ENCODE data around the gene CFAP251. TPM values are rescaled to one million over a fixed set of nuclear protein-coding genes. Genes with fewer than 3 reads are reported as not detected.
A peak's percentile ranks its signal among the peaks of the same experiment; 100 is the strongest.
"Not testable (repeated sequence)": the region's sequence is repeated elsewhere in the genome, so short reads cannot be mapped to it uniquely, and the experiment has no call there.

The CFAP251 gene
- total and polyA plus RNA-seq, 2 of the 8 experiments (the other 6 are each of a cell fraction or from before 2014, with no cell fraction given): 1.8 to 2.9 TPM

GRCh38 chr12:121889661-121890060, 28.7 kb upstream of the CFAP251 start:
- not testable (repeated sequence) for H3K56ac ChIP-seq (replicated peaks; ENCODE audit: insufficient read length, low read depth, low read length); H3K79me1 ChIP-seq (ENCODE audit: low read depth, low read length); H4K20me1 ChIP-seq (replicated peaks in 1 of 2; ENCODE audit: control insufficient read depth in 1 of 2, insufficient read depth in 2 of 2, low read length in 2 of 2); H3K23me2 ChIP-seq (ENCODE audit: low read depth, low read length); H3K14ac ChIP-seq (ENCODE audit: insufficient read length); H3K9me3 ChIP-seq (ENCODE audit: insufficient read depth in 2 of 2, low read depth in 1 of 2, low read length in 1 of 2); H3K4me1 ChIP-seq (replicated peaks in 1 of 4; ENCODE audit: control insufficient read depth in 3 of 4, insufficient read depth in 4 of 4, low read length in 3 of 4); H2BK5ac ChIP-seq (ENCODE audit: low read depth, low read length); H2AK5ac ChIP-seq (ENCODE audit: low read depth, low read length); H2AFZ ChIP-seq (ENCODE audit: low read length); H4K91ac ChIP-seq (replicated peaks; ENCODE audit: insufficient read length, low read length); H3K27me3 ChIP-seq (replicated peaks in 1 of 4; ENCODE audit: control insufficient read depth in 3 of 4, extremely low read depth in 1 of 4, insufficient read depth in 3 of 4, low read length in 3 of 4); DNase-seq (ENCODE audit: low read depth in 1 of 2, low spot score in 2 of 2); H3K36me3 ChIP-seq (ENCODE audit: control insufficient read depth in 2 of 4, insufficient read depth in 4 of 4, low read length in 3 of 4); H2BK120ac ChIP-seq (replicated peaks; ENCODE audit: low read depth, low read length); H2BK12ac ChIP-seq (ENCODE audit: low read depth, low read length); H4K8ac ChIP-seq (ENCODE audit: extremely low read depth, insufficient read depth, low read length); H2BK15ac ChIP-seq (ENCODE audit: low read length); H3K18ac ChIP-seq (ENCODE audit: extremely low read depth, low read length); H3K27ac ChIP-seq (ENCODE audit: low read depth, low read length); H2BK20ac ChIP-seq (ENCODE audit: low read length); H3K79me2 ChIP-seq (ENCODE audit: control insufficient read depth in 1 of 2, insufficient read depth in 2 of 2, low read length in 2 of 2); FAIRE-seq; H3K23ac ChIP-seq (ENCODE audit: insufficient read length); H3K4ac ChIP-seq (replicated peaks; ENCODE audit: insufficient read length, low read depth, low read length)
- ChIA-PET POLR2A (ENCODE audit: partially characterized antibody) (interaction anchor here (0.6 to 10.3 kb wide), 6 partner anchors 16 to 490 kb away, joined by 3 to 115 read pairs (median 4); partner anchors contain the start of genes BCL7A, CFAP251, RHOF and RNF34), CTCF (ENCODE audit: partially characterized antibody) (interaction anchor here (0.5 to 10.7 kb wide), 18 partner anchors 10 to 221 kb away, joined by 3 to 114 read pairs (median 4); partner anchors contain the start of genes CFAP251, HPD and RHOF)
- H3K4me2 ChIP-seq (ENCODE audit: insufficient read depth in 1 of 2, low read depth in 2 of 2, low read length in 2 of 2): peak overlapping the region; percentile 54 to 89
- peak overlapping the region; percentile 64 to 79 (median 74); a peak in 5 of 8 replicates for H3K4me3 ChIP-seq (ENCODE audit: extremely low read depth in 1 of 4, insufficient read depth in 2 of 4, low read depth in 3 of 4, low read length in 4 of 4)
- peak overlapping the region; percentile 7 for H4K5ac ChIP-seq (ENCODE audit: insufficient read length, low read depth, low read length)
- 76% methylated on average over 6 of the region's 6 CpGs; no CpG with 5 or more reads in 1 of the 2 experiments for WGBS, 2 experiments (ENCODE audit: extremely low coverage in 1 of 2, insufficient coverage in 1 of 2, insufficient read length in 1 of 2, insufficient replicate concordance in 2 of 2, low coverage in 1 of 2, low lambda C conversion rate in 2 of 2, missing lambda C conversion rate in 1 of 2)
- peak overlapping the region in 1 of 4 experiments; percentile 54; a peak in 1 of 7 replicates for H3K9ac ChIP-seq (replicated peaks in 1 of 4; ENCODE audit: extremely low read depth in 1 of 4, low read depth in 3 of 4, low read length in 3 of 4)

Data from H1 (cell line).